SU-DHL-6 (cell line): ENCODE measurements around the gene CBY2.

Experiments
- EZH2phosphoT487 ChIP-seq: fragments of 200-600 bp; sonication (generic), shearing (Covaris generic); conservative IDR thresholded peaks from 2 replicates; pipeline ENCODE4 v1.6.1; 2018; ENCODE audit warnings: mild to moderate bottlenecking, antibody characterized with exemption, low read length, moderate library complexity, mixed read lengths
- TF ChIP-seq, protein P1 (sequence below): fragments of 200-600 bp; sonication (generic); IDR thresholded peaks from one replicate; pipeline ENCODE4 v1.5.1; 2017; ENCODE audit warnings: antibody characterized with exemption, mild to moderate bottlenecking, low read length, moderate library complexity; ENCODE audit not compliant: insufficient read depth, poor library complexity, severe bottlenecking

DNA sequence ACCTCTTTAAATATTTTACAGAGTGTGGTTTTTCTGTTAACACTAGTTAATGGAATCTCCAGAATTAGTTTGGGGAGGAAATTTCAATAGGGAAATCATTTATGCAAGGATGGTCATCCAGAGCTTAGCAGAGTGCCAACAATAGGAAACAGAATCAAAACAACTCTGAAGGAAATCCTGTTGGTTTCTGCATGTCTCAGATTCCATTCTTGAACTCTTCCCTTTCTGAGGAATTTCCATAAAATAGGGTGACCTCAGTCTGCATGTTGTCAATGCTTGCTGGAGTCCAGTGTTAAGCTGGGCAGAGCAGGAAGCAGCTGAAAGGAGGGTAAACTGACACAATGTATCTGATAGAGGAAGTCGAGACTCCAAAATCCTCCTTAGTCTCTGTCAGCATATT is 16.9 kb downstream of the CBY2 start:
- TF ChIP-seq EZH2phosphoT487, result no peak
- TF ChIP-seq, protein P1, sequence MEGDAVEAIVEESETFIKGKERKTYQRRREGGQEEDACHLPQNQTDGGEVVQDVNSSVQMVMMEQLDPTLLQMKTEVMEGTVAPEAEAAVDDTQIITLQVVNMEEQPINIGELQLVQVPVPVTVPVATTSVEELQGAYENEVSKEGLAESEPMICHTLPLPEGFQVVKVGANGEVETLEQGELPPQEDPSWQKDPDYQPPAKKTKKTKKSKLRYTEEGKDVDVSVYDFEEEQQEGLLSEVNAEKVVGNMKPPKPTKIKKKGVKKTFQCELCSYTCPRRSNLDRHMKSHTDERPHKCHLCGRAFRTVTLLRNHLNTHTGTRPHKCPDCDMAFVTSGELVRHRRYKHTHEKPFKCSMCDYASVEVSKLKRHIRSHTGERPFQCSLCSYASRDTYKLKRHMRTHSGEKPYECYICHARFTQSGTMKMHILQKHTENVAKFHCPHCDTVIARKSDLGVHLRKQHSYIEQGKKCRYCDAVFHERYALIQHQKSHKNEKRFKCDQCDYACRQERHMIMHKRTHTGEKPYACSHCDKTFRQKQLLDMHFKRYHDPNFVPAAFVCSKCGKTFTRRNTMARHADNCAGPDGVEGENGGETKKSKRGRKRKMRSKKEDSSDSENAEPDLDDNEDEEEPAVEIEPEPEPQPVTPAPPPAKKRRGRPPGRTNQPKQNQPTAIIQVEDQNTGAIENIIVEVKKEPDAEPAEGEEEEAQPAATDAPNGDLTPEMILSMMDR, result no peak
